ENCODE measurements around the gene OR1C1.

The OR1C1 gene

DNA sequence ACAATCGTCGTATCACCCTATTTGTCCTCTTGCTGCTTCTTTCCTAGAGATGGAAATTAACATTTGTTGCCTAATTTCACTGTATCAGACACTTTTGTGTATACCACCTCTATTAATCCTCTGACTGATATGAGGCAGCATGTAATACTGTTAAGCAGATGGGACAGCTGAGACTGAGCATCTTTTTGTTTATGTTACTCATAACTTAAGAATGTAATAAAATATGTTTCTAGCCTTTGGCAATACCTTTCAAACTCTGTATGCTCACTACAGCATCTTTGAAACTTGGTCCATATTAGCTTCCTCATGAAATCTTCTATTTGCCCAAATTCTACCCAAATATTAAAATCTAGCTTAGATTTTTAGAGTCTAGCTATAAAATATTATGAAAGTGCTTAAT, 19.6 kb downstream of the OR1C1 start:
- Histone ChIP-seq H3K9me3 (ENCODE audit: control insufficient read depth, insufficient read depth, low read depth, low read length) (no peaks in the 10 kb centered on the region), H3K4me3 (ENCODE audit: low read depth, low read length) (no peak overlapping the region), H3K4me1 (ENCODE audit: control insufficient read depth, insufficient read depth, low read length) (no peaks in the 10 kb centered on the region), H3K27ac (ENCODE audit: extremely low read depth, low read depth, low read length) (no peak overlapping the region), H3K36me3 (ENCODE audit: control insufficient read depth in 2 of 2, insufficient read depth in 1 of 2, low read length in 2 of 2) (no peaks in the 10 kb centered on the region)
- POLR2A ChIA-PET = no interaction called here
- TF ChIP-seq PBX3 (CRISPR knock-in tag; IDR thresholded peaks at IDR 0.05) = no peak
- CTCF ChIA-PET = interaction anchor here (0.6 kb wide), 1 partner anchor 152 kb away, joined by 3 read pairs; no protein-coding TSS in a partner anchor

DNA sequence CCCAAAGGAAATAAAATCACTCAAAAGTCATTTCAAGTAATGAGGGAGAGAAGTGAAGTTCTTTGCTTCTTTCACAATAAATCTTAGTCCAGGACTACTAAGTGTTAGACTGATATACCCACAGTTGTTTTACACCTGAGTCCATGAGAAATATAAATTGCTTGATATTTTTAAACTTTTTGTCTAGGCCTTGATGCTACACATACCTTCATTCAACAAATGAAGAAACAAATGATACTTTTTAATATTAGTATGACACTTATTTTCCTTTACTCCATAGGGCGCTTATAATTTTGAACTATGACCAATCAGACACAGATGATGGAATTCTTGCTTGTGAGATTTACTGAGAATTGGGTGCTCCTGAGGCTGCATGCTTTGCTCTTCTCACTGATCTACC, 22.0 kb downstream of the OR1C1 start, which contains the start of gene OR14K1:
Gene OR14K1, plus strand, starts transcription at position 301 of the 400 bp plus-strand sequence. Its CDS starts 0 bp downstream, at position 301.
- Histone ChIP-seq H3K36me3 (ENCODE audit: control insufficient read depth in 2 of 2, insufficient read depth in 1 of 2, low read length in 2 of 2) (no peaks in the 10 kb centered on the region), H3K4me3 (ENCODE audit: low read depth, low read length) (no peak within 1 kb of the TSS), H3K9me3 (ENCODE audit: control insufficient read depth, insufficient read depth, low read depth, low read length) (no peaks in the 10 kb centered on the region), H3K4me1 (ENCODE audit: control insufficient read depth, insufficient read depth, low read length) (no peaks in the 10 kb centered on the region), H3K27ac (ENCODE audit: extremely low read depth, low read depth, low read length) (no peak within 1 kb of the TSS)
- POLR2A ChIA-PET = no interaction called here
- CTCF ChIA-PET = no interaction called here
- TF ChIP-seq ZNF791 (tag by site-specific recombination; IDR thresholded peaks at IDR 0.05) = no peak
- TF ChIP-seq ZNF211 (tag by site-specific recombination; IDR thresholded peaks at IDR 0.05; ENCODE audit: low read depth) = no peak
- TF ChIP-seq, protein P1, sequence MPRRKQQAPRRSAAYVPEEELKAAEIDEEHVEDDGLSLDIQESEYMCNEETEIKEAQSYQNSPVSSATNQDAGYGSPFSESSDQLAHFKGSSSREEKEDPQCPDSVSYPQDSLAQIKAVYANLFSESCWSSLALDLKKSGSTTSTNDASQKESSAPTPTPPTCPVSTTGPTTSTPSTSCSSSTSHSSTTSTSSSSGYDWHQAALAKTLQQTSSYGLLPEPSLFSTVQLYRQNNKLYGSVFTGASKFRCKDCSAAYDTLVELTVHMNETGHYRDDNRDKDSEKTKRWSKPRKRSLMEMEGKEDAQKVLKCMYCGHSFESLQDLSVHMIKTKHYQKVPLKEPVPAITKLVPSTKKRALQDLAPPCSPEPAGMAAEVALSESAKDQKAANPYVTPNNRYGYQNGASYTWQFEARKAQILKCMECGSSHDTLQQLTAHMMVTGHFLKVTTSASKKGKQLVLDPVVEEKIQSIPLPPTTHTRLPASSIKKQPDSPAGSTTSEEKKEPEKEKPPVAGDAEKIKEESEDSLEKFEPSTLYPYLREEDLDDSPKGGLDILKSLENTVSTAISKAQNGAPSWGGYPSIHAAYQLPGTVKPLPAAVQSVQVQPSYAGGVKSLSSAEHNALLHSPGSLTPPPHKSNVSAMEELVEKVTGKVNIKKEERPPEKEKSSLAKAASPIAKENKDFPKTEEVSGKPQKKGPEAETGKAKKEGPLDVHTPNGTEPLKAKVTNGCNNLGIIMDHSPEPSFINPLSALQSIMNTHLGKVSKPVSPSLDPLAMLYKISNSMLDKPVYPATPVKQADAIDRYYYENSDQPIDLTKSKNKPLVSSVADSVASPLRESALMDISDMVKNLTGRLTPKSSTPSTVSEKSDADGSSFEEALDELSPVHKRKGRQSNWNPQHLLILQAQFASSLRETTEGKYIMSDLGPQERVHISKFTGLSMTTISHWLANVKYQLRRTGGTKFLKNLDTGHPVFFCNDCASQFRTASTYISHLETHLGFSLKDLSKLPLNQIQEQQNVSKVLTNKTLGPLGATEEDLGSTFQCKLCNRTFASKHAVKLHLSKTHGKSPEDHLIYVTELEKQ (tag by site-specific recombination; IDR thresholded peaks at IDR 0.05; ENCODE audit: borderline replicate concordance) = no peak
- no peak for TF ChIP-seq ZNF629 (tag by site-specific recombination; IDR thresholded peaks at IDR 0.05)
- TF ChIP-seq ZNF175 (tag by site-specific recombination; IDR thresholded peaks at IDR 0.05) = no peak
- no peak for TF ChIP-seq ZNF521 (tag by site-specific recombination; IDR thresholded peaks at IDR 0.05)
- no peak for TF ChIP-seq ZNF624 (tag by site-specific recombination; IDR thresholded peaks at IDR 0.05)
- no peak for TF ChIP-seq ZNF530 (tag by site-specific recombination; IDR thresholded peaks at IDR 0.05; ENCODE audit: low read depth)
- no peak for TF ChIP-seq ZNF394 (tag by site-specific recombination; IDR thresholded peaks at IDR 0.05; ENCODE audit: borderline replicate concordance)
- no peak for TF ChIP-seq ZNF843 (tag by site-specific recombination; IDR thresholded peaks at IDR 0.05)
- TF ChIP-seq ZNF169 (tag by site-specific recombination; IDR thresholded peaks at IDR 0.05) = no peak

- Histone ChIP-seq H3K36me3 (ENCODE audit: control insufficient read depth in 2 of 2, insufficient read depth in 1 of 2, low read length in 2 of 2) (no peaks in the 10 kb centered on the region), H3K4me3 (ENCODE audit: low read depth, low read length) (no peak overlapping the region), H3K9me3 (ENCODE audit: control insufficient read depth, insufficient read depth, low read depth, low read length) (no peaks in the 10 kb centered on the region), H3K27ac (ENCODE audit: extremely low read depth, low read depth, low read length) (no peak overlapping the region), H3K4me1 (ENCODE audit: control insufficient read depth, insufficient read depth, low read length) (no peaks in the 10 kb centered on the region)
- ChIA-PET POLR2A (no interaction called here), CTCF (no interaction called here)
- no peak for TF ChIP-seq ZFP69B (tag by site-specific recombination; IDR thresholded peaks at IDR 0.05)
- no peak for TF ChIP-seq ZNF76 (tag by site-specific recombination; IDR thresholded peaks at IDR 0.05; ENCODE audit: borderline replicate concordance, low read depth)
- TF ChIP-seq ZSCAN23 (tag by site-specific recombination; IDR thresholded peaks at IDR 0.05) = no peak
- TF ChIP-seq, protein P2, sequence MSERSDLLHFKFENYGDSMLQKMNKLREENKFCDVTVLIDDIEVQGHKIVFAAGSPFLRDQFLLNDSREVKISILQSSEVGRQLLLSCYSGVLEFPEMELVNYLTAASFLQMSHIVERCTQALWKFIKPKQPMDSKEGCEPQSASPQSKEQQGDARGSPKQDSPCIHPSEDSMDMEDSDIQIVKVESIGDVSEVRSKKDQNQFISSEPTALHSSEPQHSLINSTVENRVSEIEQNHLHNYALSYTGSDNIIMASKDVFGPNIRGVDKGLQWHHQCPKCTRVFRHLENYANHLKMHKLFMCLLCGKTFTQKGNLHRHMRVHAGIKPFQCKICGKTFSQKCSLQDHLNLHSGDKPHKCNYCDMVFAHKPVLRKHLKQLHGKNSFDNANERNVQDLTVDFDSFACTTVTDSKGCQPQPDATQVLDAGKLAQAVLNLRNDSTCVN (tag by site-specific recombination; optimal IDR thresholded peaks at IDR 0.05) = no peak
- TF ChIP-seq ZNF280C (tag by site-specific recombination; IDR thresholded peaks at IDR 0.05) = no peak
- TF ChIP-seq SETDB1 (IDR thresholded peaks at IDR 0.05; ENCODE audit: insufficient read length, low read length) = no peak
- TF ChIP-seq, protein P3, sequence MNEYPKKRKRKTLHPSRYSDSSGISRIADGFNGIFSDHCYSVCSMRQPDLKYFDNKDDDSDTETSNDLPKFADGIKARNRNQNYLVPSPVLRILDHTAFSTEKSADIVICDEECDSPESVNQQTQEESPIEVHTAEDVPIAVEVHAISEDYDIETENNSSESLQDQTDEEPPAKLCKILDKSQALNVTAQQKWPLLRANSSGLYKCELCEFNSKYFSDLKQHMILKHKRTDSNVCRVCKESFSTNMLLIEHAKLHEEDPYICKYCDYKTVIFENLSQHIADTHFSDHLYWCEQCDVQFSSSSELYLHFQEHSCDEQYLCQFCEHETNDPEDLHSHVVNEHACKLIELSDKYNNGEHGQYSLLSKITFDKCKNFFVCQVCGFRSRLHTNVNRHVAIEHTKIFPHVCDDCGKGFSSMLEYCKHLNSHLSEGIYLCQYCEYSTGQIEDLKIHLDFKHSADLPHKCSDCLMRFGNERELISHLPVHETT (tag by site-specific recombination; IDR thresholded peaks at IDR 0.05) = no peak
- TF ChIP-seq ZNF830 (tag by site-specific recombination; IDR thresholded peaks at IDR 0.05; ENCODE audit: low read depth) = no peak
- TF ChIP-seq ZSCAN16 (tag by site-specific recombination; IDR thresholded peaks at IDR 0.05) = no peak
- no peak for TF ChIP-seq MEIS1 (CRISPR knock-in tag; IDR thresholded peaks at IDR 0.05; ENCODE audit: borderline replicate concordance)
- TF ChIP-seq ZFP41 (tag by site-specific recombination; IDR thresholded peaks at IDR 0.05; ENCODE audit: borderline replicate concordance) = no peak
- TF ChIP-seq KLF1 (tag by site-specific recombination; IDR thresholded peaks at IDR 0.05) = no peak
Observed at GRCh38 chr1:247721222-247721621, 39.1 kb downstream of the OR1C1 start.
